H1 (cell line): Measurements from ENCODE around the gene ADAM22. TPM values are rescaled to one million over a fixed set of nuclear protein-coding genes. Genes with fewer than 3 reads are reported as not detected.

Experiments
- CTCF ChIA-PET: fragments of 300-600 bp; sonication (Branson Sonifier 250); formaldehyde crosslinking; loops from one replicate; lab custom pipeline; 2021; ENCODE audit not compliant: partially characterized antibody; lab: Charles Lee
- POLR2A ChIA-PET: fragments of 300-600 bp; sonication (Branson Sonifier 250); formaldehyde crosslinking; loops from one replicate; lab custom pipeline; 2021; ENCODE audit warnings: inconsistent platforms; ENCODE audit not compliant: partially characterized antibody; lab: Charles Lee
- DNase-seq, 2 experiments: peaks; one replicate each; pipeline versions ENCODE4 v3.0.0 to v3.0.0-alpha.2; 2010 to 2022; ENCODE audit warnings: low spot score in 2 of 2, low read depth in 1 of 2, mixed read lengths in 1 of 2
- FAIRE-seq: peaks from 2 replicates; lab custom pipeline; 2011; peaks lifted over from hg19 to GRCh38; lab: Jason Lieb, UNC
- H2AFZ ChIP-seq: 2 replicates; pipeline ENCODE4 v1.8.1; 2012; ENCODE audit warnings: low read length, inconsistent platforms
- H2AK5ac ChIP-seq: 2 replicates; pipeline ENCODE4 v1.6.1; 2013; ENCODE audit warnings: low read depth, low read length
- H2BK120ac ChIP-seq: replicated peaks from 2 replicates; pipeline ENCODE3; 2013; ENCODE audit warnings: low read depth, low read length, inconsistent platforms
- H2BK12ac ChIP-seq: 2 replicates; pipeline ENCODE4 v1.6.1; 2013; ENCODE audit warnings: low read depth, low read length
- H2BK15ac ChIP-seq: 2 replicates; pipeline ENCODE4 v1.6.1; 2013; ENCODE audit warnings: low read length
- H2BK20ac ChIP-seq: 2 replicates; pipeline ENCODE4 v1.6.1; 2013; ENCODE audit warnings: low read length
- H2BK5ac ChIP-seq: 2 replicates; pipeline ENCODE4 v1.6.1; 2013; ENCODE audit warnings: low read depth, low read length
- H3K14ac ChIP-seq: 2 replicates; pipeline ENCODE4 v1.6.1; 2013; ENCODE audit warnings: inconsistent platforms; ENCODE audit not compliant: insufficient read length
- H3K18ac ChIP-seq: 2 replicates; pipeline ENCODE4 v1.6.1; 2013; ENCODE audit warnings: low read length; ENCODE audit errors: extremely low read depth
- H3K23ac ChIP-seq: 2 replicates; pipeline ENCODE4 v1.6.1; 2013; ENCODE audit warnings: inconsistent platforms; ENCODE audit not compliant: insufficient read length
- H3K23me2 ChIP-seq: 2 replicates; pipeline ENCODE4 v1.6.1; 2013; ENCODE audit warnings: low read depth, low read length
- H3K27ac ChIP-seq: 2 replicates; pipeline ENCODE4 v1.6.1; 2011; ENCODE audit warnings: low read depth, low read length, inconsistent platforms
- H3K27me3 ChIP-seq, 4 experiments: replicated peaks in 1 of 4; 1 replicate in 1 of 4; 2 replicates in 3 of 4; pipeline versions ENCODE4 v1.6.1 to v1.8.1; 2011 to 2013; ENCODE audit warnings: low read length in 3 of 4, mild to moderate bottlenecking in 3 of 4, inconsistent platforms in 2 of 4, mixed read lengths in 2 of 4, moderate library complexity in 1 of 4; ENCODE audit not compliant: control insufficient read depth in 3 of 4, insufficient read depth in 3 of 4; ENCODE audit errors: extremely low read depth in 1 of 4
- H3K36me3 ChIP-seq, 4 experiments: 2 replicates each; pipeline versions ENCODE4 v1.6.1 to v1.8.1; 2011 to 2013; ENCODE audit warnings: mild to moderate bottlenecking in 4 of 4, low read length in 3 of 4, moderate library complexity in 2 of 4, control low read depth in 1 of 4, inconsistent platforms in 1 of 4; ENCODE audit not compliant: insufficient read depth in 4 of 4, control insufficient read depth in 2 of 4
- H3K4ac ChIP-seq: replicated peaks from 2 replicates; pipeline ENCODE3; 2013; ENCODE audit warnings: low read length, low read depth, mixed read lengths, inconsistent platforms; ENCODE audit not compliant: insufficient read length
- H3K4me1 ChIP-seq, 4 experiments: replicated peaks in 1 of 4; 1 replicate in 1 of 4; 2 replicates in 3 of 4; pipeline versions ENCODE4 v1.6.1 to v1.8.1; 2011 to 2013; ENCODE audit warnings: low read length in 3 of 4, inconsistent platforms in 2 of 4, mixed read lengths in 1 of 4; ENCODE audit not compliant: insufficient read depth in 4 of 4, control insufficient read depth in 3 of 4
- H3K4me2 ChIP-seq, 2 experiments: 2 replicates each; pipeline versions ENCODE4 v1.6.1 to v1.8.1; 2011 to 2013; ENCODE audit warnings: low read depth in 2 of 2, low read length in 2 of 2, control low read depth in 1 of 2, inconsistent platforms in 1 of 2, mild to moderate bottlenecking in 1 of 2; ENCODE audit not compliant: insufficient read depth in 1 of 2
- H3K4me3 ChIP-seq, 4 experiments: fragments of 200-600, 300-600 bp in 1 of 4; sonication (generic), shearing (Covaris generic), sonication (Bioruptor Twin) in 1 of 4; 2 replicates each; pipeline versions ENCODE4 v1.5.1 to v1.8.1; 2011 to 2016; ENCODE audit warnings: low read length in 4 of 4, low read depth in 3 of 4, control low read depth in 2 of 4, inconsistent platforms in 2 of 4, mild to moderate bottlenecking in 2 of 4, mixed read lengths in 1 of 4, moderate library complexity in 1 of 4; ENCODE audit not compliant: insufficient read depth in 2 of 4; ENCODE audit errors: extremely low read depth in 1 of 4
- H3K56ac ChIP-seq: replicated peaks from 2 replicates; pipeline ENCODE3; 2013; ENCODE audit warnings: low read depth, mild to moderate bottlenecking, mixed read lengths, low read length, inconsistent platforms; ENCODE audit not compliant: insufficient read length
- H3K79me1 ChIP-seq: 2 replicates; pipeline ENCODE4 v1.6.1; 2013; ENCODE audit warnings: low read depth, low read length, control low read depth
- H3K79me2 ChIP-seq, 2 experiments: 2 replicates each; pipeline versions ENCODE4 v1.6.1 to v1.8.1; 2012 to 2013; ENCODE audit warnings: low read length in 2 of 2, mild to moderate bottlenecking in 2 of 2, inconsistent platforms in 1 of 2; ENCODE audit not compliant: insufficient read depth in 2 of 2, control insufficient read depth in 1 of 2
- H3K9ac ChIP-seq, 4 experiments: replicated peaks in 1 of 4; 1 replicate in 1 of 4; 2 replicates in 3 of 4; pipeline versions ENCODE4 v1.6.1 to v1.8.1; 2011 to 2013; ENCODE audit warnings: low read depth in 3 of 4, low read length in 3 of 4, control low read depth in 2 of 4, mild to moderate bottlenecking in 2 of 4, moderate library complexity in 2 of 4, inconsistent platforms in 1 of 4; ENCODE audit errors: extremely low read depth in 1 of 4
- H3K9me3 ChIP-seq, 2 experiments: 2 replicates each; pipeline versions ENCODE4 v1.6.1 to v1.8.1; 2012 to 2013; ENCODE audit warnings: mild to moderate bottlenecking in 2 of 2, moderate library complexity in 2 of 2, control low read depth in 1 of 2, inconsistent platforms in 1 of 2, low read depth in 1 of 2, low read length in 1 of 2, mixed read lengths in 1 of 2; ENCODE audit not compliant: insufficient read depth in 2 of 2
- H4K20me1 ChIP-seq, 2 experiments: replicated peaks in 1 of 2; 2 replicates each; pipeline versions ENCODE3 to v1.8.1; 2011 to 2013; ENCODE audit warnings: inconsistent platforms in 2 of 2, low read length in 2 of 2, mild to moderate bottlenecking in 1 of 2; ENCODE audit not compliant: insufficient read depth in 2 of 2, control insufficient read depth in 1 of 2
- H4K5ac ChIP-seq: 2 replicates; pipeline ENCODE4 v1.6.1; 2013; ENCODE audit warnings: low read length, low read depth, mixed read lengths, inconsistent platforms; ENCODE audit not compliant: insufficient read length
- H4K8ac ChIP-seq: 2 replicates; pipeline ENCODE4 v1.8.0; 2013; ENCODE audit warnings: mild to moderate bottlenecking, moderate library complexity, low read length, inconsistent platforms; ENCODE audit not compliant: insufficient read depth; ENCODE audit errors: extremely low read depth
- H4K91ac ChIP-seq: replicated peaks from 2 replicates; pipeline ENCODE3; 2013; ENCODE audit warnings: low read length, mixed read lengths, inconsistent platforms; ENCODE audit not compliant: insufficient read length
- FOSL1 ChIP-seq: IDR thresholded peaks from 2 replicates; pipeline ENCODE4 v1.6.1; 2011; ENCODE audit warnings: mild to moderate bottlenecking, low read depth, low read length, moderate library complexity; ENCODE audit not compliant: insufficient read depth
- KDM4A ChIP-seq: IDR thresholded peaks from one replicate; pipeline ENCODE4 v1.7.1; 2012; ENCODE audit warnings: low read depth, mild to moderate bottlenecking, moderate library complexity, low read length, inconsistent platforms; ENCODE audit not compliant: severe bottlenecking
- TBP ChIP-seq: IDR thresholded peaks from 2 replicates; pipeline ENCODE4 v1.6.1; 2011; ENCODE audit warnings: low read depth, low read length, improper control_type of control experiment
- WGBS, 2 experiments: shearing (Covaris generic) in 1 of 2; methylation state at CpG; one replicate each; pipeline versions ENCODE4 v1.1.6 to v1.1.7; 2013 to 2015; ENCODE audit warnings: low lambda C conversion rate in 2 of 2, mixed read lengths in 2 of 2, inconsistent platforms in 1 of 2, low coverage in 1 of 2, missing lambda C conversion rate in 1 of 2; ENCODE audit not compliant: insufficient replicate concordance in 2 of 2, insufficient coverage in 1 of 2, insufficient read length in 1 of 2; ENCODE audit errors: extremely low coverage in 1 of 2, missing lambda C conversion rate in 1 of 2; 5-methylcytosine and 5-hydroxymethylcytosine counted together
- polyA plus RNA-seq, 7 experiments: library from polyadenylated mRNA; depleted of rRNA in 3 of 7; stranded (reverse) in 5 of 7; unstranded in 2 of 7; fragments of >200 nt in 5 of 7; fragments of 200-250 nt in 2 of 7; gene quantifications; 1 replicate in 5 of 7; 2 replicates in 1 of 7; 4 replicates in 1 of 7; pipeline versions ENCODE4 v1.2.1 to v1.2.3, GENCODE V29; 2011 to 2013; ENCODE audit warnings: missing spikeins in 2 of 7, mixed read lengths in 2 of 7
- total RNA-seq: library from RNA; stranded (reverse); fragmentation: NEBNext Ultra II Directional; extraction: Animal tissue kit (Norgen Biotek cat#: 25700); gene quantifications from 2 replicates; pipeline ENCODE4 v1.2.1, GENCODE V29; 2021

The ADAM22 gene
- total and polyA plus RNA-seq, 2 of the 8 experiments (the other 6 are each of a cell fraction or from before 2014, with no cell fraction given) = 4.6 to 21.4 TPM

GRCh38 chr7:88141953-88142352, 207.9 kb downstream of the ADAM22 start:
- H3K4ac ChIP-seq = no peak overlapping the region
- no peaks in the 10 kb centered on the region for H3K27me3 ChIP-seq
- H3K23ac ChIP-seq = no peak overlapping the region
- no peak overlapping the region for H4K8ac ChIP-seq
- DNase-seq (no peak), FAIRE-seq (no peak)
- no peaks in the 10 kb centered on the region for H3K79me2 ChIP-seq
- no peaks in the 10 kb centered on the region for H3K23me2 ChIP-seq
- H3K56ac ChIP-seq = no peak overlapping the region
- H2AK5ac ChIP-seq = no peak overlapping the region
- H3K14ac ChIP-seq = no peak overlapping the region
- H3K36me3 ChIP-seq = no peaks in the 10 kb centered on the region
- H3K27ac ChIP-seq = no peak overlapping the region
- H2BK120ac ChIP-seq = no peak overlapping the region
- no peak overlapping the region for H3K4me2 ChIP-seq
- no peak overlapping the region for H3K4me3 ChIP-seq
- H4K5ac ChIP-seq = no peak overlapping the region
- H3K79me1 ChIP-seq = no peaks in the 10 kb centered on the region
- H3K9me3 ChIP-seq = no peaks in the 10 kb centered on the region
- no peak overlapping the region for H2BK12ac ChIP-seq
- no peak overlapping the region for H2AFZ ChIP-seq
- no peak overlapping the region for H2BK20ac ChIP-seq
- ChIA-PET POLR2A (no interaction called here), CTCF (interaction anchor here (1.6 kb wide), 1 partner anchor 28 kb away, joined by 6 read pairs; no protein-coding TSS in a partner anchor)
- no peak overlapping the region for H3K9ac ChIP-seq
- H3K4me1 ChIP-seq = no peaks in the 10 kb centered on the region
- WGBS, 2 experiments = 96% methylated on average over 1 of the region's 1 CpG; no CpG with 5 or more reads in 1 of the 2 experiments
- no peak overlapping the region for H2BK5ac ChIP-seq
- H4K91ac ChIP-seq = no peak overlapping the region
- no peaks in the 10 kb centered on the region for H4K20me1 ChIP-seq
- no peak overlapping the region for H3K18ac ChIP-seq
- H2BK15ac ChIP-seq = no peak overlapping the region
- TF ChIP-seq KDM4A (no peak), TBP (no peak), FOSL1 (no peak)
